CD14-positive monocyte (primary cell): ENCODE measurements around the gene USP31. TPM values are rescaled to one million over a fixed set of nuclear protein-coding genes. Genes with fewer than 3 reads are reported as not detected.

ENCODE experiments used
- DNase-seq, 3 donors: peaks; one replicate each; pipeline ENCODE4 v3.0.0-alpha.2; 2011 to 2022
- H2AFZ ChIP-seq: 2 replicates; pipeline ENCODE4 v1.6.0; 2012; ENCODE audit warnings: mild to moderate bottlenecking, low read depth, low read length, inconsistent platforms; ENCODE audit not compliant: insufficient read depth, poor library complexity, severe bottlenecking
- H3K27ac ChIP-seq, 2 donors: 1 replicate in 1 of 2; 2 replicates in 1 of 2; pipeline ENCODE4 v1.5.1; 2012 to 2013; ENCODE audit warnings: low read length in 2 of 2, control low read depth in 1 of 2, inconsistent platforms in 1 of 2, low read depth in 1 of 2, mild to moderate bottlenecking in 1 of 2
- H3K27me3 ChIP-seq, 2 donors: one replicate each; pipeline versions ENCODE4 v1.6.0 to v1.6.1; 2011 to 2013; ENCODE audit warnings: low read length in 2 of 2; ENCODE audit not compliant: control insufficient read depth in 2 of 2, insufficient read depth in 2 of 2
- H3K36me3 ChIP-seq, 2 donors: replicated peaks in 1 of 2; 1 replicate in 1 of 2; 2 replicates in 1 of 2; pipeline versions ENCODE4 v1.5.1 to v1.6.1; 2012 to 2013; ENCODE audit warnings: low read length in 2 of 2, control low read depth in 1 of 2, inconsistent platforms in 1 of 2, mild to moderate bottlenecking in 1 of 2; ENCODE audit not compliant: insufficient read depth in 2 of 2, control insufficient read depth in 1 of 2
- H3K4me1 ChIP-seq, 2 donors: 1 replicate in 1 of 2; 2 replicates in 1 of 2; pipeline versions ENCODE4 v1.5.1 to v1.6.1; 2012 to 2013; ENCODE audit warnings: low read length in 2 of 2, control low read depth in 1 of 2, inconsistent platforms in 1 of 2, mild to moderate bottlenecking in 1 of 2, moderate library complexity in 1 of 2; ENCODE audit not compliant: insufficient read depth in 2 of 2, control insufficient read depth in 1 of 2
- H3K4me2 ChIP-seq: replicated peaks from 2 replicates; pipeline ENCODE3; 2012; ENCODE audit warnings: low read length, moderate library complexity, mild to moderate bottlenecking; ENCODE audit not compliant: poor library complexity, severe bottlenecking; ENCODE audit errors: extremely low read depth
- H3K4me3 ChIP-seq, 3 experiments: fragments of 200-600 bp in 1 of 3; sonication (generic) in 1 of 3; replicated peaks in 1 of 3; 1 replicate in 2 of 3; 2 replicates in 1 of 3; pipeline ENCODE4 v1.5.1; 2011 to 2013; ENCODE audit warnings: low read length in 3 of 3, mild to moderate bottlenecking in 3 of 3, control low read depth in 2 of 3, low read depth in 2 of 3, inconsistent platforms in 1 of 3, moderate library complexity in 1 of 3
- H3K79me2 ChIP-seq: 2 replicates; pipeline ENCODE4 v1.6.0; 2012; ENCODE audit warnings: mild to moderate bottlenecking, control low read depth, inconsistent platforms, low read length, moderate library complexity; ENCODE audit not compliant: insufficient read depth
- H3K9ac ChIP-seq: 2 replicates; pipeline ENCODE4 v1.6.0; 2017; ENCODE audit warnings: low read length, mild to moderate bottlenecking; ENCODE audit not compliant: insufficient read depth, poor library complexity, severe bottlenecking
- H3K9me3 ChIP-seq, 2 donors: replicated peaks in 1 of 2; 1 replicate in 1 of 2; 2 replicates in 1 of 2; pipeline versions ENCODE4 v1.5.1 to v1.6.1; 2012 to 2013; ENCODE audit warnings: low read length in 2 of 2, control low read depth in 1 of 2; ENCODE audit not compliant: control insufficient read depth in 1 of 2, insufficient read depth in 1 of 2
- H4K20me1 ChIP-seq: 2 replicates; pipeline ENCODE4 v1.6.0; 2012; ENCODE audit warnings: mild to moderate bottlenecking, low read length, control low read depth, moderate library complexity; ENCODE audit not compliant: insufficient read depth
- H3K27ac Mint-ChIP-seq, 7 donors: one replicate each; pipeline ENCODE4 v1.8.0; 2020; ENCODE audit warnings: mild to moderate bottlenecking in 7 of 7, mixed read lengths in 7 of 7, moderate library complexity in 6 of 7, inconsistent platforms in 2 of 7
- H3K27me3 Mint-ChIP-seq, 3 donors: one replicate each; pipeline ENCODE4 v1.8.0; 2021 to 2022; ENCODE audit warnings: low read depth in 3 of 3, mild to moderate bottlenecking in 3 of 3, mixed read lengths in 3 of 3, moderate library complexity in 3 of 3, inconsistent platforms in 1 of 3
- H3K36me3 Mint-ChIP-seq, 2 donors: one replicate each; pipeline ENCODE4 v1.8.0; 2020; ENCODE audit warnings: mixed read lengths in 2 of 2, inconsistent platforms in 1 of 2, mild to moderate bottlenecking in 1 of 2
- H3K4me1 Mint-ChIP-seq: one replicate; pipeline ENCODE4 v1.8.0; 2020; ENCODE audit warnings: mild to moderate bottlenecking, mixed read lengths
- H3K4me3 Mint-ChIP-seq, 2 donors: one replicate each; pipeline ENCODE4 v1.8.0; 2020; ENCODE audit warnings: mild to moderate bottlenecking in 2 of 2, mixed read lengths in 2 of 2, moderate library complexity in 1 of 2
- H3K9me3 Mint-ChIP-seq, 7 donors: one replicate each; pipeline ENCODE4 v1.8.0; 2020 to 2022; ENCODE audit warnings: mixed read lengths in 7 of 7, mild to moderate bottlenecking in 6 of 7, moderate library complexity in 6 of 7, inconsistent platforms in 2 of 7
- CTCF ChIP-seq: fragments of 200-600 bp; IDR thresholded peaks from one replicate; pipeline ENCODE4 v1.8.0; 2022; ENCODE audit warnings: antibody characterized with exemption, mild to moderate bottlenecking
- WGBS: methylation state at CpG from one replicate; pipeline ENCODE4 v1.1.5; 2013; ENCODE audit warnings: missing lambda C conversion rate; ENCODE audit not compliant: insufficient coverage; 5-methylcytosine and 5-hydroxymethylcytosine counted together
- intact Hi-C, 2 donors: fragments of 100-400 bp; cut with micrococcal nuclease; formaldehyde crosslinking; loops; one replicate each; pipeline versions ENCODE4 v1.15.0 to v1.15.1; 2023
- polyA plus RNA-seq, 3 donors: library from polyadenylated mRNA; depleted of rRNA in 1 of 3; unstranded in 2 of 3; stranded (reverse) in 1 of 3; fragments of 300-500 nt in 2 of 3; fragments of >200 nt in 1 of 3; fragmentation: Illumina TruSeq in 2 of 3; gene quantifications; 1 replicate in 2 of 3; 2 replicates in 1 of 3; pipeline ENCODE4 v1.2.3, GENCODE V29; 2012 to 2021

The USP31 gene
- polyA plus RNA-seq, 3 donors: 0.15 to 4.1 (median 0.36) TPM

DNA sequence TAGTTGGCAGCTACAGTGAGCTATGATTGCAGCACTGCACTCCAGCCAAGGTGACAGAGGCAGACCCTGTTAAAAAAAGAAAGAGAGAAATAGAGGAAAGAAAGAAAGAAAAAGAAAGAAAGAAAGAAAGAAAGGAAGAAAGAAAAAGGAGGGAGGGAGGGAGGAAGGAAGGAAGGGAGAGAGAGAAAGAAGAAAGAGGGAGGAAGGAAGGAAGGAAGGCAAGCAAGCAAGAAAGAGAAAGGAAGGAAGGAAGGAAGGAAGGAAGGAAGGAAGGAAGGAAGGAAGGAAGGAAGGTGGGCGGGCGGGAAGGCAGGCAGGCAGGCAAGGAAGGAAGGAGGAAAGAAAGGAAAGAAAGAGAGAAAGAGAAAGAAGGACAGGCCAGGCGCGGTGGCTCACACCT, 32.3 kb upstream of the USP31 start:
- Mint-ChIP-seq H3K27me3 (peaks cover 50 to 68% (median 53%) of the 10 kb centered on the region in 3 donors), H3K4me3 (peak overlapping the region in 1 of 2 donors; percentile 74)
- DNase-seq: no peak

DNA sequence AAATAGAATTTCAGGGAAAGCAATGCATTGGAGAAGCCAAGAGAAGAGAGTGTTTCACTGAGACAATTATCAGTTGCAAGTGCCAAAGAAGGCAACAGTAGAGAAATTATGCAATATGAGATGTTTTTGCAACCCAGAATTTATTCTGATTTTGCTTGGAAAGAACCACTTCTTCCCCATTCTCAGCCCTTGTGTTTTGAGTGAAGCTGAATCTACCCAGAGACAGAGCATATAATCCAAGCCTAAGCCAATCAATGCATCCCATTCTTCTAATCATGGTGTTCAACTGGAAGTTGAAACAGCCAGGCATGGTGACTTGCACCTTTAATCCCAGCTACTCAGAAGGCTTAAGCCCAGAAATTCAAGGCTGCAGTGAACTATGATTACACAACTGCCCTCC, 26.4 kb upstream of the USP31 start:
- H3K79me2 ChIP-seq: no peaks in the 10 kb centered on the region
- H3K27me3 ChIP-seq: peaks cover 0 to 2% of the 10 kb centered on the region in 2 donors
- H3K4me1 Mint-ChIP-seq: peaks cover 8% of the 10 kb centered on the region
- H3K27ac ChIP-seq: no peak overlapping the region
- no peak overlapping the region for H3K27ac Mint-ChIP-seq
- no peaks in the 10 kb centered on the region for H3K36me3 ChIP-seq
- no peaks in the 10 kb centered on the region for H3K36me3 Mint-ChIP-seq
- H3K4me1 ChIP-seq: peaks cover 5 to 8% of the 10 kb centered on the region in 2 donors
- H3K9me3 Mint-ChIP-seq: peaks cover 0 to 3% (median 0%) of the 10 kb centered on the region in 7 donors
- H2AFZ ChIP-seq: no peak overlapping the region
- H3K4me3 ChIP-seq: no peak overlapping the region
- no peak overlapping the region for H3K4me3 Mint-ChIP-seq
- H3K9ac ChIP-seq: no peak overlapping the region
- peaks cover 14 to 30% (median 24%) of the 10 kb centered on the region in 3 donors for H3K27me3 Mint-ChIP-seq
- intact Hi-C loops: no loop called here
- no peaks in the 10 kb centered on the region for H4K20me1 ChIP-seq
- no peak overlapping the region for H3K4me2 ChIP-seq
- no peaks in the 10 kb centered on the region for H3K9me3 ChIP-seq
- TF ChIP-seq CTCF: no peak
- no peak for DNase-seq

More for the DNA sequence above, 32.3 kb upstream of the USP31 start:
- Histone ChIP-seq H3K36me3 (no peaks in the 10 kb centered on the region), H3K9ac (no peak overlapping the region), H4K20me1 (no peaks in the 10 kb centered on the region), H3K27me3 (peaks cover 30 to 49% of the 10 kb centered on the region in 2 donors), H3K4me3 (no peak overlapping the region), H2AFZ (no peak overlapping the region), H3K9me3 (no peaks in the 10 kb centered on the region), H3K4me1 (peaks cover 5 to 12% of the 10 kb centered on the region in 2 donors), H3K4me2 (no peak overlapping the region), H3K79me2 (no peaks in the 10 kb centered on the region), H3K27ac (no peak overlapping the region)
- no peak for TF ChIP-seq CTCF
- Mint-ChIP-seq H3K9me3 (peaks cover 0 to 10% (median 6%) of the 10 kb centered on the region in 7 donors), H3K36me3 (no peaks in the 10 kb centered on the region), H3K4me1 (peaks cover 4% of the 10 kb centered on the region), H3K27ac (peak overlapping the region in 2 of 7 donors; percentile 50 to 60)
- WGBS: 81% methylated on average over 4 of the region's 4 CpGs
- intact Hi-C loops: no loop called here
